ENCODE measurements around the gene MAPK11.

The MAPK11 gene

GRCh38 chr22:50303515-50303847 lies 33.3 kb upstream of the MAPK11 start:
- Mint-ChIP-seq H3K27ac (no peak overlapping the region), H3K4me3 (no peak overlapping the region), H3K9me3 (no peaks in the 10 kb centered on the region), H3K36me3 (ENCODE audit: low read depth) (no peaks in the 10 kb centered on the region), H3K27me3 (ENCODE audit: low read depth, poor library complexity) (no peaks in the 10 kb centered on the region), H3K4me1 (peaks cover 47% of the 10 kb centered on the region)
- TF ChIP-seq CTCF (IDR thresholded peaks at IDR 0.05), result no peak
- DNase-seq, result no peak

- TF ChIP-seq CTCF (IDR thresholded peaks at IDR 0.05), result no peak
- H3K36me3 Mint-ChIP-seq (ENCODE audit: low read depth), result no peaks in the 10 kb centered on the region
- peaks cover 53% of the 10 kb centered on the region for H3K4me1 Mint-ChIP-seq
- no peaks in the 10 kb centered on the region for H3K9me3 Mint-ChIP-seq
- peaks cover 5% of the 10 kb centered on the region for H3K27me3 Mint-ChIP-seq (ENCODE audit: low read depth, poor library complexity)
- no peak overlapping the region for H3K4me3 Mint-ChIP-seq
- DNase-seq, result no peak
- H3K27ac Mint-ChIP-seq, result no peak overlapping the region
Observed at GRCh38 chr22:50302564-50302963, 32.4 kb upstream of the MAPK11 start.

- peaks cover 5% of the 10 kb centered on the region for H3K27me3 Mint-ChIP-seq (ENCODE audit: low read depth, poor library complexity)
- no peaks in the 10 kb centered on the region for H3K36me3 Mint-ChIP-seq (ENCODE audit: low read depth)
- no peak overlapping the region for H3K4me3 Mint-ChIP-seq
- no peak for DNase-seq
- H3K9me3 Mint-ChIP-seq, result no peaks in the 10 kb centered on the region
- TF ChIP-seq CTCF (IDR thresholded peaks at IDR 0.05), result no peak
- no peak overlapping the region for H3K27ac Mint-ChIP-seq
- H3K4me1 Mint-ChIP-seq, result peaks cover 57% of the 10 kb centered on the region
Observed at GRCh38 chr22:50302041-50302541, 31.9 kb upstream of the MAPK11 start.

- no peak overlapping the region for H3K4me3 Mint-ChIP-seq
- TF ChIP-seq CTCF (IDR thresholded peaks at IDR 0.05), result no peak
- H3K4me1 Mint-ChIP-seq, result peaks cover 57% of the 10 kb centered on the region
- no peak overlapping the region for H3K27ac Mint-ChIP-seq
- no peaks in the 10 kb centered on the region for H3K36me3 Mint-ChIP-seq (ENCODE audit: low read depth)
- no peaks in the 10 kb centered on the region for H3K9me3 Mint-ChIP-seq
- DNase-seq, result no peak
- peaks cover 5% of the 10 kb centered on the region for H3K27me3 Mint-ChIP-seq (ENCODE audit: low read depth, poor library complexity)
Observed at GRCh38 chr22:50301581-50301991, 31.4 kb upstream of the MAPK11 start.

GRCh38 chr22:50300620-50301257 lies 30.6 kb upstream of the MAPK11 start:
- Mint-ChIP-seq H3K36me3 (ENCODE audit: low read depth) (no peaks in the 10 kb centered on the region), H3K4me1 (peaks cover 55% of the 10 kb centered on the region), H3K27ac (no peak overlapping the region), H3K9me3 (no peaks in the 10 kb centered on the region), H3K4me3 (peak overlapping the region; percentile 44), H3K27me3 (ENCODE audit: low read depth, poor library complexity) (peaks cover 9% of the 10 kb centered on the region)
- TF ChIP-seq CTCF (IDR thresholded peaks at IDR 0.05), result no peak
- DNase-seq, result no peak

All from nephron progenitor cell (in vitro differentiated cells).